GM12872 (cell line): ENCODE data around the gene FBLN2.

Experiments
- TF ChIP-seq, protein P1 (sequence below): IDR thresholded peaks from 3 replicates; pipeline ENCODE4 v1.5.1; 2011; ENCODE audit warnings: low read depth, mild to moderate bottlenecking, low read length, moderate library complexity; ENCODE audit not compliant: insufficient read depth

The FBLN2 gene

GRCh38 chr3:13616359-13616758 is 67.4 kb downstream of the FBLN2 start:
- TF ChIP-seq, protein P1, sequence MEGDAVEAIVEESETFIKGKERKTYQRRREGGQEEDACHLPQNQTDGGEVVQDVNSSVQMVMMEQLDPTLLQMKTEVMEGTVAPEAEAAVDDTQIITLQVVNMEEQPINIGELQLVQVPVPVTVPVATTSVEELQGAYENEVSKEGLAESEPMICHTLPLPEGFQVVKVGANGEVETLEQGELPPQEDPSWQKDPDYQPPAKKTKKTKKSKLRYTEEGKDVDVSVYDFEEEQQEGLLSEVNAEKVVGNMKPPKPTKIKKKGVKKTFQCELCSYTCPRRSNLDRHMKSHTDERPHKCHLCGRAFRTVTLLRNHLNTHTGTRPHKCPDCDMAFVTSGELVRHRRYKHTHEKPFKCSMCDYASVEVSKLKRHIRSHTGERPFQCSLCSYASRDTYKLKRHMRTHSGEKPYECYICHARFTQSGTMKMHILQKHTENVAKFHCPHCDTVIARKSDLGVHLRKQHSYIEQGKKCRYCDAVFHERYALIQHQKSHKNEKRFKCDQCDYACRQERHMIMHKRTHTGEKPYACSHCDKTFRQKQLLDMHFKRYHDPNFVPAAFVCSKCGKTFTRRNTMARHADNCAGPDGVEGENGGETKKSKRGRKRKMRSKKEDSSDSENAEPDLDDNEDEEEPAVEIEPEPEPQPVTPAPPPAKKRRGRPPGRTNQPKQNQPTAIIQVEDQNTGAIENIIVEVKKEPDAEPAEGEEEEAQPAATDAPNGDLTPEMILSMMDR: no peak

DNA sequence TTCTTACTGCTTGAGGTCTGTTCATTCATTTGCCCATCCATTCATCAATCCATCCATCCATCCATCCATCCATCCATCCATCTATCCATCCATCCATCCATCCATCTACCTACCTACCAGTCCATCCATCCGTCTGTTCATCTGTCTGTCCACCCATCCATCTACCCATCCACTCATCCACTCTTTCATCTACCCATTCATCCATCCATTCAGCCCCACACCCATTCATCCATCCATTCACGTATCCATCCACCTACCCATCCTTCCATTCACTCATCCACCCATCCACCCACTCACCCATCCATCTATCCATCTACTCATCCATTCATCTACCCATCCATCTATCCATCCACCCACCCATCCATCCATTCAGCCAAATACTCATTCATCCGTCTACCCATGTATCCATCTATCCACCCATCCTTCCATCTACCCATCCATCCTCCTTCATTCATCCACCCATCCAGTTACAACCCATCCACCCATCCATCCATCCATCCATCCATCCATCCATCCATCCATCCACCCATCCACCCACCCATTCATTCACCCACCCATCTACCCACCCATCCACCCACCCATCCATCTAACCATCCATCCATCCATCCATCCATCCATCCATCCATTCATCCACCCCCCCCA is 68.3 kb downstream of the FBLN2 start:
- TF ChIP-seq, protein P1: no peak

DNA sequence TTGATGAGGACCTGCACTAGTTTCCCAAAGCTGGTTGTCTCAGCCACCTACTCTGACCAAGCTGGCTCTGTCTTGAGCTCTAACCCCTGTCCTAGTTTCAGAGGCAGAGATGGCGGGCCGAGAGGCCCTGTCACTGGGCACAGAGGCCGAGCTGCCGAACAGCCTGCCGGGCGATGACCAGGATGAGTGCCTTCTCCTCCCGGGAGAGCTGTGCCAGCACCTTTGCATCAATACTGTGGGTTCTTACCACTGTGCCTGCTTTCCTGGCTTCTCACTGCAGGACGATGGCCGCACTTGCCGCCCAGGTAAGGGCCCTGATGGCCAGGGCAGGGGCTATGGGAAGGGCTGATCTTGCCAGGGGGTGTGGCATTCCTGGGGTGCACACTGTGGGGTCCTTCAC is 69.1 kb downstream of the FBLN2 start:
- TF ChIP-seq, protein P1: no peak

DNA sequence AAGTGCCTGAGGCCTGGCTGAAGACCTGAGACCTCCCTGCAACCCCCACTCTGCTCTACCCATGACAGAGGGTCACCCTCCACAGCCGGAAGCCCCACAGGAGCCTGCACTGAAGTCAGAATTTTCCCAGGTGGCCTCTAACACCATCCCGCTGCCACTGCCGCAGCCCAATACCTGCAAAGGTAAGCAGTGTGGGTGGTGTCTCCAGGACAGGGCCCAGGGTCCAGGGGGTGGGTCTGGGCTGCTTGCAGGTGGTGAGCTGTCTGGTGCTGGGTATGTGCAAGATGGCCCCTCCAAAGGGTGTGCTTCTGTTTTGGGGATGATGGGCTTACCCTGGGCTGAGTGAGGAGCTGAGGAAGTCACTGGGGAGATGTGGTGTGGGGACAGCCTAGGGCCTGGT is 69.9 kb downstream of the FBLN2 start:
- TF ChIP-seq, protein P1: no peak

GRCh38 chr3:13619661-13620230 is 70.8 kb downstream of the FBLN2 start:
- TF ChIP-seq, protein P1: no peak

GRCh38 chr3:13620281-13620680 is 71.4 kb downstream of the FBLN2 start:
- TF ChIP-seq, protein P1: no peak

DNA sequence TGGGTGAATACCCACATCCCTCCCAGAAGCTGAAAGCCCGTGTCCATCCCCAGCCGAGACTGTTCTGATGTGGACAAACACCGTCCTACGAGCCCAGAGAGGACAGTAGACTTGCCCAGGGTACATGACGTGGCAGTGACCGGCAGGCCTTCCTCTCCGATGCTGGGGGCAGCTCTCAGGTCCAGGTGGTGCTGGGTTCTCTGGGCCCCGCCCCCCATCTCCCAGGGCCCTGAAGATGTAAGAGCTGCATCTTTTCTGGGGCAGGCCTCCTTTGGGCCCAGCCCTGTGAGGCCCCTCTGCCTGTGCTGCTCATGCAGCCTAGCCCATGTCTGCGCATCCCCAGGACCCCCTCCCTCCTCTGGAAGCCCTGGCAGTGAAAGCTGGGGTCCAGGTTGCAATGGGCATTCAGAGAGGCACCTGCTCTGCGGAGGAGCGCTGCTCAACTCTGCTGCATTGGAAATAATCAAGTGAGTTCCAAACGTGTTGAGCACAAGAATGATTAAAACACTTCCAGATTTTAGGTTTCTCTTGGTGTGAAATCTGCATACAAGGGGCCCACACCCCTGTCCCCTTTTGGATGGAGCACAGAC is 71.9 kb downstream of the FBLN2 start:
- TF ChIP-seq, protein P1: no peak
